ENCODE results near the gene NBEA.
"Not testable (repeated sequence)": the region's sequence is repeated elsewhere in the genome, so short reads cannot be mapped to it uniquely, and the experiment has no call there.

Gene NBEA

GRCh38 chr13:35669321-35669720, 727.3 kb downstream of the NBEA start:
- Histone ChIP-seq H3K36me3 (ENCODE audit: control insufficient read depth, insufficient read depth, low read length) (no peaks in the 10 kb centered on the region), H3K9me3 (ENCODE audit: control insufficient read depth, low read length) (no peaks in the 10 kb centered on the region), H3K4me1 (ENCODE audit: control insufficient read depth, insufficient read depth, low read length, poor library complexity, severe bottlenecking) (no peaks in the 10 kb centered on the region), H3K4me3 (ENCODE audit: insufficient read depth, low read depth, low read length, poor library complexity, severe bottlenecking) (no peak overlapping the region), H3K27ac (ENCODE audit: insufficient read depth, low read length, poor library complexity, severe bottlenecking) (no peak overlapping the region), H3K27me3 (replicated peaks; ENCODE audit: control insufficient read depth, insufficient read depth, low read length, poor library complexity, severe bottlenecking) (no peaks in the 10 kb centered on the region)
- DNase-seq = no peak

DNA sequence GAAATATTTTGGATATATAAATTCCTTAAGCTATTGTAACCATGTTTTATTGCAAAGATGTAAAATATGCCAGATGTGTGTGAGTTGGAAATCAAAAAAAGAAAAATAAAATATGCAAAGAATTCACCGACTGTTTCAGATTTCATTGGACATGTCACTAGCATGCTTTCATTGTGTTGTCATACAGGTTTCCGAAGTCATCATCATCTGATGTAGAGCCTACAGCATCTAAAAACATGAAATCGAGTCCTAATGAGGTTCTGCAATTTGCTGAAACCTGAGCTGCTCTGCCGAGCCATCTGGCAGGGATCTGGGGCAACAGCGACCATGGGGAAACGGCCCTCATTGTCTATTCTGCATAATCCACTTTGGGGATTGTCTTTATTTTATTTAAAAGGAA, 730.5 kb downstream of the NBEA start:
- H3K9me3 ChIP-seq (ENCODE audit: control insufficient read depth, low read length) = no peaks in the 10 kb centered on the region
- DNase-seq = no peak
- H3K27me3 ChIP-seq (replicated peaks; ENCODE audit: control insufficient read depth, insufficient read depth, low read length, poor library complexity, severe bottlenecking) = no peaks in the 10 kb centered on the region
- H3K4me3 ChIP-seq (ENCODE audit: insufficient read depth, low read depth, low read length, poor library complexity, severe bottlenecking) = no peak overlapping the region
- H3K27ac ChIP-seq (ENCODE audit: insufficient read depth, low read length, poor library complexity, severe bottlenecking) = no peak overlapping the region
- H3K36me3 ChIP-seq (ENCODE audit: control insufficient read depth, insufficient read depth, low read length) = no peaks in the 10 kb centered on the region
- no peaks in the 10 kb centered on the region for H3K4me1 ChIP-seq (ENCODE audit: control insufficient read depth, insufficient read depth, low read length, poor library complexity, severe bottlenecking)

DNA sequence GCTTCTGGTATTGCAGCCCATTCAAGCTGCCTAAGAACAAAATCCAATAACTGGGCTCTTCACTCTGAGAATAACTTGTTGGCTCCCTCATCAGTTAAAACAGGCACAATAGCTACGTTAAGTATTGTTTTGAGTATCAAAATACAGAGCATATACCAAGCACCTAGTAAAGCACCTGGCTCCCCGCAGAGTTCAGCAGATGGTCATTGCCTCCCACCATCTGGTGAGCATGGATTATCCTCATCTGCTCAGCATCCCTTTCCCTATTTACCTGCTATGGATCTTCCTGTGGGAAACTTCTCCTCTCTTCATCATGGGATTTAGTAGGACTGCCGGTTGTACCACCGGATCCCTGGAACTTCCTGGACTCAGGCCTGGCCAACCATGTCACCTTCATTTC, 733.6 kb downstream of the NBEA start:
- Histone ChIP-seq H3K27ac (ENCODE audit: insufficient read depth, low read length, poor library complexity, severe bottlenecking) (no peak overlapping the region), H3K36me3 (ENCODE audit: control insufficient read depth, insufficient read depth, low read length) (no peaks in the 10 kb centered on the region), H3K27me3 (replicated peaks; ENCODE audit: control insufficient read depth, insufficient read depth, low read length, poor library complexity, severe bottlenecking) (no peaks in the 10 kb centered on the region), H3K4me3 (ENCODE audit: insufficient read depth, low read depth, low read length, poor library complexity, severe bottlenecking) (no peak overlapping the region), H3K4me1 (ENCODE audit: control insufficient read depth, insufficient read depth, low read length, poor library complexity, severe bottlenecking) (no peaks in the 10 kb centered on the region), H3K9me3 (ENCODE audit: control insufficient read depth, low read length) (no peaks in the 10 kb centered on the region)
- no peak for DNase-seq

DNA sequence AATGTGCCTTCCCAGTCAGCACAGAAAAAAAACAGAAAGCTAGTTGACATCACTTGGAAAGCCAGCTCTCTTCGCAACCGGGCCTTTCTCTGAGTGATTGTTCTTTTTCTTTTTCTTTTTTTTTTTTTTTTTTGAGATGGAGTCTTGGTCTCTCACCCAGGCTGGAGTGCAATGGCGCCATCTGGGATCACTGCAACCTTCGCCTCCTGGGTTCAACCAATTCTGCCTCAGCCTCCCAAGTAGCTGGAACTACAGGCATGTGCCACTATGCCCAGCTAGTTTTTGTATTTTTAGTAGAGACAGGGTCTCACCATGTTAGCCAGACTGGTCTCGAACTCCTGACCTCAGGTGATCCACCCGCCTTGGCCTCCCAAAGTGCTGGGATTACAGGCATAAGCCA, 735.8 kb downstream of the NBEA start:
- H3K36me3 ChIP-seq (ENCODE audit: control insufficient read depth, insufficient read depth, low read length); H3K27me3 ChIP-seq (replicated peaks; ENCODE audit: control insufficient read depth, insufficient read depth, low read length, poor library complexity, severe bottlenecking); H3K9me3 ChIP-seq (ENCODE audit: control insufficient read depth, low read length); H3K4me3 ChIP-seq (ENCODE audit: insufficient read depth, low read depth, low read length, poor library complexity, severe bottlenecking); H3K27ac ChIP-seq (ENCODE audit: insufficient read depth, low read length, poor library complexity, severe bottlenecking); H3K4me1 ChIP-seq (ENCODE audit: control insufficient read depth, insufficient read depth, low read length, poor library complexity, severe bottlenecking); DNase-seq: not testable (repeated sequence)

GRCh38 chr13:35681685-35682084, 739.6 kb downstream of the NBEA start:
- H3K36me3 ChIP-seq (ENCODE audit: control insufficient read depth, insufficient read depth, low read length) = no peaks in the 10 kb centered on the region
- H3K4me1 ChIP-seq (ENCODE audit: control insufficient read depth, insufficient read depth, low read length, poor library complexity, severe bottlenecking) = no peaks in the 10 kb centered on the region
- H3K27me3 ChIP-seq (replicated peaks; ENCODE audit: control insufficient read depth, insufficient read depth, low read length, poor library complexity, severe bottlenecking) = no peaks in the 10 kb centered on the region
- H3K4me3 ChIP-seq (ENCODE audit: insufficient read depth, low read depth, low read length, poor library complexity, severe bottlenecking) = no peak overlapping the region
- H3K9me3 ChIP-seq (ENCODE audit: control insufficient read depth, low read length) = no peaks in the 10 kb centered on the region
- H3K27ac ChIP-seq (ENCODE audit: insufficient read depth, low read length, poor library complexity, severe bottlenecking) = no peak overlapping the region
- no peak for DNase-seq

DNA sequence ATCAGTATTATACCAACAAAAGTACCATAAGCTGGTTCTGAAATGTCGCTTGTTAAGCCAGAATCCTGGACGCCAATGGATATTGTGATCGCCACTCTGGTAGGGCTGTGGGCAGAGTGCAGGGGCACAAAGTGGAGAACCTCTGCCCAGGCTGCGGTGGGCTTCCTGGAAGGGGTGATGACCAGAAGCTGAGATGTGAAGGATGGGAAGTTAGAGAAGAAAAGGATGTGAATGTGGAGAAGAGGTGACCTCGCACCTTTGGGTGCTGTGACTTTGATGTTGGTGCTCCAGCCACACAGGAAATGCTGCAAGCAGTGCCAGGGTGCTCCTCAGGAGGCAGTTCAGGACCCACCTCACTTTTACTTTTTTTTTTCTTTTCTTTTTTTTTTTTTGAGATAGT, 742.4 kb downstream of the NBEA start:
- no peak overlapping the region for H3K27ac ChIP-seq (ENCODE audit: insufficient read depth, low read length, poor library complexity, severe bottlenecking)
- H3K27me3 ChIP-seq (replicated peaks; ENCODE audit: control insufficient read depth, insufficient read depth, low read length, poor library complexity, severe bottlenecking) = no peaks in the 10 kb centered on the region

GRCh38 chr13:35687336-35687735, 745.3 kb downstream of the NBEA start:
- DNase-seq = no peak
- no peak overlapping the region for H3K4me3 ChIP-seq (ENCODE audit: insufficient read depth, low read depth, low read length, poor library complexity, severe bottlenecking)
- no peaks in the 10 kb centered on the region for H3K9me3 ChIP-seq (ENCODE audit: control insufficient read depth, low read length)
- no peak overlapping the region for H3K27ac ChIP-seq (ENCODE audit: insufficient read depth, low read length, poor library complexity, severe bottlenecking)
- H3K4me1 ChIP-seq (ENCODE audit: control insufficient read depth, insufficient read depth, low read length, poor library complexity, severe bottlenecking) = no peaks in the 10 kb centered on the region
- H3K27me3 ChIP-seq (replicated peaks; ENCODE audit: control insufficient read depth, insufficient read depth, low read length, poor library complexity, severe bottlenecking) = no peaks in the 10 kb centered on the region
- H3K36me3 ChIP-seq (ENCODE audit: control insufficient read depth, insufficient read depth, low read length) = no peaks in the 10 kb centered on the region

More for the DNA sequence above, 742.4 kb downstream of the NBEA start:
- no peak for DNase-seq
- Histone ChIP-seq H3K9me3 (ENCODE audit: control insufficient read depth, low read length) (no peaks in the 10 kb centered on the region), H3K36me3 (ENCODE audit: control insufficient read depth, insufficient read depth, low read length) (no peaks in the 10 kb centered on the region), H3K4me3 (ENCODE audit: insufficient read depth, low read depth, low read length, poor library complexity, severe bottlenecking) (no peak overlapping the region), H3K4me1 (ENCODE audit: control insufficient read depth, insufficient read depth, low read length, poor library complexity, severe bottlenecking) (no peaks in the 10 kb centered on the region)

GRCh38 chr13:35690581-35691207, 748.6 kb downstream of the NBEA start:
- DNase-seq = no peak
- H3K27ac ChIP-seq (ENCODE audit: insufficient read depth, low read length, poor library complexity, severe bottlenecking) = no peak overlapping the region
- H3K4me3 ChIP-seq (ENCODE audit: insufficient read depth, low read depth, low read length, poor library complexity, severe bottlenecking) = no peak overlapping the region

DNA sequence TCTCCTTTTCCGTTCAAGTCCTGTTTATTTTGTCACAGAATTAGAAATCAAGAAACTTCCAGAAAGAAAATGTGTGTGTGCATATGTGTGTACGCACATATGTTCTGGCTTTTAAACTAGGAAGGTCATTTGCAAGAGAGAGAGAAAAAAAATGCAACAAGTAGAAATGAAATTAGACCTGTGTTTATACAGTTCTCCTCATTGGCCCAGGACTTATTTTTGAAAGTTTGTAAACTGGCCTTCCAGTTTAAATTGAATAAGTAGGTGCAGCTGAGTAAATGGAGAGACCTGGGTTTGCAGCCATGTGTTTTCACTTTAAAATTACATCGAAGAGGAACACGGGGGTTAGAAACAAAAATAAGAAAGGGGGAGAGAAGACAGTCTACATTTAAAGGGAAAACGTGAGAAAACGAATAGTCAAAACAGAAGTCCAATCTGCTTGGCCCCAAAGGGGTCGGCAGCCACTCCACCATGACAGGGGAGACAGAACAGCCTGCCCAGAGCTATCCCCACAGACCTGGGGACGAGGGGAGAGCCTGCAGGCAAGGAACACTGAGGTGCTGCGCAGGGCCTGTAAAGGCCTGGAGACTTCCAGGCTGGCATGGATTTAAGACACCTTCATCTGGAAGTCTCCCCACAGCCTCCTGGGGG, 751.2 kb downstream of the NBEA start:
- Histone ChIP-seq H3K4me1 (ENCODE audit: control insufficient read depth, insufficient read depth, low read length, poor library complexity, severe bottlenecking) (no peaks in the 10 kb centered on the region), H3K9me3 (ENCODE audit: control insufficient read depth, low read length) (no peaks in the 10 kb centered on the region), H3K27me3 (replicated peaks; ENCODE audit: control insufficient read depth, insufficient read depth, low read length, poor library complexity, severe bottlenecking) (no peaks in the 10 kb centered on the region), H3K27ac (ENCODE audit: insufficient read depth, low read length, poor library complexity, severe bottlenecking) (no peak overlapping the region), H3K4me3 (ENCODE audit: insufficient read depth, low read depth, low read length, poor library complexity, severe bottlenecking) (no peak overlapping the region), H3K36me3 (ENCODE audit: control insufficient read depth, insufficient read depth, low read length) (no peaks in the 10 kb centered on the region)
- no peak for DNase-seq

More at GRCh38 chr13:35690581-35691207, 748.6 kb downstream of the NBEA start:
- Histone ChIP-seq H3K9me3 (ENCODE audit: control insufficient read depth, low read length) (no peaks in the 10 kb centered on the region), H3K4me1 (ENCODE audit: control insufficient read depth, insufficient read depth, low read length, poor library complexity, severe bottlenecking) (no peaks in the 10 kb centered on the region), H3K27me3 (replicated peaks; ENCODE audit: control insufficient read depth, insufficient read depth, low read length, poor library complexity, severe bottlenecking) (no peaks in the 10 kb centered on the region), H3K36me3 (ENCODE audit: control insufficient read depth, insufficient read depth, low read length) (no peaks in the 10 kb centered on the region)

DNA sequence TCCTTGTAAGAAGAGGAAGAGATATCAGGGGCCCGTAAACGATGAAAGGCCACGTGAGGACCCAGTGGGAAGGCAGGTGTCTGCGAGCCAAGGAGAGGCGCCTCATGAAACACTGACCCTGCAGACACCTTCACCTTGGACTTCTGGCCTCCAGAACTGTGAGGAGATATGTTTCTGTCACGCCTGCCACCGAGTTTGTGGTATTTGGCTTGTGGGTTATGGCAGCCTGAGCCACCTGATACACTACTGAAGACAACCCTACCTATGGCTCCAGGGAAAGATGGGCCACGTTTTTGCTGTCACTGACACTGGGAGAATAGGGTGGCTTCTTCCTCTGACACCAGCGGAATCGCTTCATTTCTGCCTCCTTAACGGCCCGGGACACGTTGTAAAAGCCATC, 752.0 kb downstream of the NBEA start:
- no peaks in the 10 kb centered on the region for H3K4me1 ChIP-seq (ENCODE audit: control insufficient read depth, insufficient read depth, low read length, poor library complexity, severe bottlenecking)

More for the DNA sequence above, 752.0 kb downstream of the NBEA start:
- no peaks in the 10 kb centered on the region for H3K27me3 ChIP-seq (replicated peaks; ENCODE audit: control insufficient read depth, insufficient read depth, low read length, poor library complexity, severe bottlenecking)
- H3K9me3 ChIP-seq (ENCODE audit: control insufficient read depth, low read length) = no peaks in the 10 kb centered on the region
- DNase-seq = no peak
- no peak overlapping the region for H3K27ac ChIP-seq (ENCODE audit: insufficient read depth, low read length, poor library complexity, severe bottlenecking)
- H3K4me3 ChIP-seq (ENCODE audit: insufficient read depth, low read depth, low read length, poor library complexity, severe bottlenecking) = no peak overlapping the region
- no peaks in the 10 kb centered on the region for H3K36me3 ChIP-seq (ENCODE audit: control insufficient read depth, insufficient read depth, low read length)
